ENCODE results near the gene RAB27A. TPM values are rescaled to one million over a fixed set of nuclear protein-coding genes. Genes with fewer than 3 reads are reported as not detected.

RAB27A gene
- total RNA-seq, 1 experiment from 2014 or later: 6.3 TPM

DNA sequence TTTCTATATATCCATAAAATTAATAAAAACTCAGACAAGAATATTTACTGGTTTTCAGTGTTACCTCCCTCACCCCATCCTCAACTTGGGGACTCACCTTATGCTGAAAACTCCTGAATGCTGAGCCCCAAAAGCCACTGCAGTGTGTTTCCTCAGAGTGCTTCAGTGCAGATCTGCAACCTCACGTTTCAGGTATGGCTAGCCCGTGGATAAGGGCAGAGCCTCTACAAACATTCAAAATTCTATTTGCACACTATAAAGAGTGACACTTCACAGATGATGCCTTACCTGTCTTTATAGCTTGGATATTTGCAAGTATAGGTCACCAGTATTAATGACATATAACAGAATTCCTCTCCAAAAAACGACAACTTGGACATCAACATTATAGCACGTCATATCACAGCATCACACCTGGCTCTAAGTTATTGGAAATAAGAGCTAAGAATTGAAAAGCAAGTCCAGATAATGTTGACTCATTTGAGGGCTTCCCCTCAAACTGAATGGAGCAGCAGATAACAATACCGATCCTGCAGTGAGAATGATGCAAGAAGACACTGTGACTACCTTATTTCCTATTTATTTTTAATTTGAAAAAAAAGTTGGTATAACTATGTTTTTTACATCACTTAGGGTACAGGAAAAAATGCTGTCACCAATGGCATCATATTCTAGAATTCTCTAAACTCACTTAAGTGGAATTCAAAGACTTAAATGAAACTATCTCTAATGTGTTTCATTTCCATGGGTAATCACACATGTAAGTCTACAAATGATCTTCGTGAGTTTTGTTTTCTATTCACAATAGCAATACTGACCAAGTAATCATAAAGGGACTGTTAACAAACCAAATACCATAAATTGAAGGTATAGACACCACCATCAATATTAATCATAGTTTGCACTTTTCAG lies 52.1 kb downstream of the RAB27A start:
- H3K4me3 ChIP-seq (ENCODE audit: low read length): no peak overlapping the region
- ATAC-seq: no peak
- H3K9me2 ChIP-seq (replicated peaks; ENCODE audit: low read length): no peaks in the 10 kb centered on the region
- POLR2A ChIA-PET (ENCODE audit: unreplicated experiment): no interaction called here
- BruUV-seq (replicated peaks): no TSS peak
- CTCF ChIA-PET: no interaction called here
- no peak for TF ChIP-seq EZH2phosphoT487 (IDR thresholded peaks at IDR 0.05; ENCODE audit: borderline replicate concordance, low read length)
- TF ChIP-seq, protein P1, sequence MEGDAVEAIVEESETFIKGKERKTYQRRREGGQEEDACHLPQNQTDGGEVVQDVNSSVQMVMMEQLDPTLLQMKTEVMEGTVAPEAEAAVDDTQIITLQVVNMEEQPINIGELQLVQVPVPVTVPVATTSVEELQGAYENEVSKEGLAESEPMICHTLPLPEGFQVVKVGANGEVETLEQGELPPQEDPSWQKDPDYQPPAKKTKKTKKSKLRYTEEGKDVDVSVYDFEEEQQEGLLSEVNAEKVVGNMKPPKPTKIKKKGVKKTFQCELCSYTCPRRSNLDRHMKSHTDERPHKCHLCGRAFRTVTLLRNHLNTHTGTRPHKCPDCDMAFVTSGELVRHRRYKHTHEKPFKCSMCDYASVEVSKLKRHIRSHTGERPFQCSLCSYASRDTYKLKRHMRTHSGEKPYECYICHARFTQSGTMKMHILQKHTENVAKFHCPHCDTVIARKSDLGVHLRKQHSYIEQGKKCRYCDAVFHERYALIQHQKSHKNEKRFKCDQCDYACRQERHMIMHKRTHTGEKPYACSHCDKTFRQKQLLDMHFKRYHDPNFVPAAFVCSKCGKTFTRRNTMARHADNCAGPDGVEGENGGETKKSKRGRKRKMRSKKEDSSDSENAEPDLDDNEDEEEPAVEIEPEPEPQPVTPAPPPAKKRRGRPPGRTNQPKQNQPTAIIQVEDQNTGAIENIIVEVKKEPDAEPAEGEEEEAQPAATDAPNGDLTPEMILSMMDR (conservative IDR thresholded peaks at IDR 0.05; ENCODE audit: low read depth, low read length): no peak
- no peak overlapping the region for H3K4me2 ChIP-seq (ENCODE audit: low read length)
- H3K36me3 ChIP-seq (ENCODE audit: low read depth, low read length): no peaks in the 10 kb centered on the region
- no peaks in the 10 kb centered on the region for H3K4me1 ChIP-seq (ENCODE audit: insufficient read depth, low read length)
- DNase-seq: no peak
- H2AFZ ChIP-seq (ENCODE audit: low read length): no peak overlapping the region
- no peak overlapping the region for H3K9ac ChIP-seq (ENCODE audit: low read length)
- intact Hi-C loops (cut with micrococcal nuclease): no loop called here
- H3K79me2 ChIP-seq (ENCODE audit: low read length): no peaks in the 10 kb centered on the region
- no peaks in the 10 kb centered on the region for H3K27me3 ChIP-seq (ENCODE audit: low read length)
- H3K27ac ChIP-seq (ENCODE audit: low read length): no peak overlapping the region
- no peaks in the 10 kb centered on the region for H3F3A ChIP-seq (ENCODE audit: low read length, unreplicated experiment)
- no peaks in the 10 kb centered on the region for H4K20me1 ChIP-seq (ENCODE audit: low read length)
- no peaks in the 10 kb centered on the region for H3K9me3 ChIP-seq (ENCODE audit: low read length)

GRCh38 chr15:55235546-55236036 lies 54.0 kb downstream of the RAB27A start:
- Histone ChIP-seq H3K4me2 (ENCODE audit: low read length) (no peak overlapping the region), H3K9ac (ENCODE audit: low read length) (no peak overlapping the region), H4K20me1 (ENCODE audit: low read length) (no peaks in the 10 kb centered on the region), H3K9me3 (ENCODE audit: low read length) (no peaks in the 10 kb centered on the region), H3K79me2 (ENCODE audit: low read length) (no peaks in the 10 kb centered on the region), H3K4me3 (ENCODE audit: low read length) (no peak overlapping the region), H3K36me3 (ENCODE audit: low read depth, low read length) (no peaks in the 10 kb centered on the region), H3K27ac (ENCODE audit: low read length) (no peak overlapping the region), H3K9me2 (replicated peaks; ENCODE audit: low read length) (no peaks in the 10 kb centered on the region), H2AFZ (ENCODE audit: low read length) (no peak overlapping the region), H3K27me3 (ENCODE audit: low read length) (no peaks in the 10 kb centered on the region), H3F3A (ENCODE audit: low read length, unreplicated experiment) (no peaks in the 10 kb centered on the region), H3K4me1 (ENCODE audit: insufficient read depth, low read length) (no peaks in the 10 kb centered on the region)
- TF ChIP-seq, protein P1 (conservative IDR thresholded peaks at IDR 0.05; ENCODE audit: low read depth, low read length): no peak
- TF ChIP-seq EZH2 (IDR thresholded peaks at IDR 0.05; ENCODE audit: low read length, unreplicated experiment) (no peak), EZH2phosphoT487 (IDR thresholded peaks at IDR 0.05; ENCODE audit: borderline replicate concordance, low read length) (no peak)
- intact Hi-C loops (cut with micrococcal nuclease): no loop called here
- ChIA-PET POLR2A (ENCODE audit: unreplicated experiment) (no interaction called here), CTCF (no interaction called here)
- BruUV-seq (replicated peaks): no TSS peak
- no peak for DNase-seq
- no peak for ATAC-seq

DNA sequence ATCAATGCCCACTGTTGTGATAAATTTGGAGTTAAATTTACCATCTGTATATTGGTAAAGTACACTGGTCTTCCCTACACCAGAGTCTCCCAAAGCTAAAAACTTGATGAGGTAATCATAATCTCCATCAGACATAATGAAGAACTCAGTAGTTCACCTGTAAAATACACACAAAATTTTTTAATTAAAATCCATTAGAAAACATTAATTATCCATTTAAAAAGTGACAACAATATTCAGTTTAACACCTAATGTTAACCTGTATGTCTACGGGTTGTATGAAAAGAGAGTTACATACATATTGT lies 54.9 kb downstream of the RAB27A start:
- Histone ChIP-seq H2AFZ (ENCODE audit: low read length) (no peak overlapping the region), H3K4me1 (ENCODE audit: insufficient read depth, low read length) (no peaks in the 10 kb centered on the region), H3K9me3 (ENCODE audit: low read length) (no peaks in the 10 kb centered on the region), H3F3A (ENCODE audit: low read length, unreplicated experiment) (no peaks in the 10 kb centered on the region), H3K4me2 (ENCODE audit: low read length) (no peak overlapping the region), H4K20me1 (ENCODE audit: low read length) (no peaks in the 10 kb centered on the region), H3K9me2 (replicated peaks; ENCODE audit: low read length) (no peaks in the 10 kb centered on the region), H3K27me3 (ENCODE audit: low read length) (no peaks in the 10 kb centered on the region), H3K79me2 (ENCODE audit: low read length) (no peaks in the 10 kb centered on the region), H3K4me3 (ENCODE audit: low read length) (no peak overlapping the region), H3K27ac (ENCODE audit: low read length) (no peak overlapping the region), H3K9ac (ENCODE audit: low read length) (no peak overlapping the region), H3K36me3 (ENCODE audit: low read depth, low read length) (no peaks in the 10 kb centered on the region)
- ATAC-seq (no peak), DNase-seq (no peak)
- POLR2A ChIA-PET (ENCODE audit: unreplicated experiment): no interaction called here
- no TSS peak for BruUV-seq (replicated peaks)
- CTCF ChIA-PET: no interaction called here
- intact Hi-C loops (cut with micrococcal nuclease): no loop called here
- TF ChIP-seq EZH2phosphoT487 (IDR thresholded peaks at IDR 0.05; ENCODE audit: borderline replicate concordance, low read length) (no peak), EZH2 (IDR thresholded peaks at IDR 0.05; ENCODE audit: low read length, unreplicated experiment) (no peak)
- TF ChIP-seq, protein P1 (conservative IDR thresholded peaks at IDR 0.05; ENCODE audit: low read depth, low read length): no peak

All from PC-3 (cell line).